HCT116 (cell line): ENCODE results near the gene PLCXD3. TPM values are rescaled to one million over a fixed set of nuclear protein-coding genes. Genes with fewer than 3 reads are reported as not detected.

Source experiments
- ATAC-seq: fragments of 200-7000 bp; cut with Tn5 transposase; 2 replicates; pipeline ENCODE4 v1.9.1; 2020; ENCODE audit warnings: mild to moderate bottlenecking, moderate library complexity
- BruUV-seq: library from RNA; stranded (reverse); fragments of 400-500 nt; replicated peaks from 2 replicates; lab custom pipeline; 2021; lab: Mats Ljungman, UMichigan
- CTCF ChIA-PET: fragments of 300-600 bp; sonication (Branson Sonifier 250); formaldehyde crosslinking; loops from one replicate; lab custom pipeline; 2021; ENCODE audit warnings: antibody characterized with exemption; lab: Charles Lee
- POLR2A ChIA-PET: fragments of 300-600, 350-600 bp; sonication (Branson Sonifier 250); formaldehyde crosslinking; loops from one replicate; lab custom pipeline; 2021; ENCODE audit warnings: antibody characterized with exemption; lab: Charles Lee
- RAD21 ChIA-PET, 2 experiments: fragments of 300-600 bp; sonication (Branson Sonifier 250); formaldehyde crosslinking; loops; one replicate each; lab custom pipeline; 2023; ENCODE audit warnings: low total read pairs in 2 of 2; ENCODE audit not compliant: uncharacterized antibody in 2 of 2, unreplicated experiment in 2 of 2, low non-redundant PET in 1 of 2; lab: Charles Lee
- DNase-seq: peaks from one replicate; pipeline ENCODE4 v3.0.0-alpha.2; 2010; ENCODE audit warnings: low read depth, low spot score
- H2AFZ ChIP-seq: fragments of 200-600 bp; shearing (Covaris generic), sonication (generic); 2 replicates; pipeline ENCODE4 v1.6.1; 2017; ENCODE audit warnings: low read depth, mixed run types, mixed read lengths, antibody characterized with exemption, low read length; ENCODE audit not compliant: poor library complexity, severe bottlenecking
- H3K27ac ChIP-seq: 2 replicates; pipeline ENCODE4 v1.5.1; 2012; ENCODE audit warnings: low read depth, low read length
- H3K27me3 ChIP-seq: fragments of 200-600 bp; sonication (generic); 2 replicates; pipeline ENCODE4 v1.6.1; 2016; ENCODE audit warnings: mixed run types, low read length, mixed read lengths; ENCODE audit not compliant: insufficient read depth
- H3K36me3 ChIP-seq, 2 experiments: fragments of 200-500 bp in 1 of 2; fragments of 200-600 bp in 1 of 2; sonication (Bioruptor generic) in 1 of 2; sonication (generic) in 1 of 2; 2 replicates each; pipeline versions ENCODE4 v1.5.1 to v1.6.1; 2014 to 2016; ENCODE audit warnings: low read length in 2 of 2, inconsistent platforms in 1 of 2, mixed read lengths in 1 of 2, mixed run types in 1 of 2; ENCODE audit not compliant: insufficient read depth in 2 of 2, control insufficient read depth in 1 of 2
- H3K4me1 ChIP-seq, 2 experiments: fragments of 200-600 bp in 1 of 2; sonication (generic) in 1 of 2; 2 replicates each; pipeline versions ENCODE4 v1.5.1 to v1.6.1; 2012 to 2017; ENCODE audit warnings: low read length in 2 of 2, inconsistent platforms in 1 of 2, mild to moderate bottlenecking in 1 of 2, mixed read lengths in 1 of 2, mixed run types in 1 of 2, moderate library complexity in 1 of 2; ENCODE audit not compliant: insufficient read depth in 2 of 2, control insufficient read depth in 1 of 2
- H3K4me2 ChIP-seq: fragments of 200-600 bp; sonication (generic); 2 replicates; pipeline ENCODE4 v1.6.1; 2017; ENCODE audit warnings: mixed run types, low read length, mixed read lengths
- H3K4me3 ChIP-seq, 2 experiments: fragments of 200-600 bp in 1 of 2; sonication (generic) in 1 of 2; replicated peaks in 1 of 2; 2 replicates each; pipeline ENCODE4 v1.5.1; 2011 to 2016; ENCODE audit warnings: low read length in 2 of 2, control low read depth in 1 of 2, low read depth in 1 of 2, mild to moderate bottlenecking in 1 of 2, mixed read lengths in 1 of 2, mixed run types in 1 of 2
- H3K79me2 ChIP-seq: fragments of 200-600 bp; sonication (generic); 2 replicates; pipeline ENCODE4 v1.6.1; 2017; ENCODE audit warnings: mild to moderate bottlenecking, mixed run types, low read length, moderate library complexity, mixed read lengths; ENCODE audit not compliant: insufficient read depth
- H3K9ac ChIP-seq: fragments of 200-600 bp; sonication (generic); 2 replicates; pipeline ENCODE4 v1.6.1; 2016; ENCODE audit warnings: low read length, mixed read lengths
- H3K9me2 ChIP-seq: fragments of 200-600 bp; sonication (generic), shearing (Covaris generic); 2 replicates; pipeline ENCODE4 v1.6.1; 2017; ENCODE audit warnings: mixed run types, mild to moderate bottlenecking, moderate library complexity; ENCODE audit not compliant: insufficient read depth
- H3K9me3 ChIP-seq, 2 experiments: fragments of 200-500 bp in 1 of 2; fragments of 200-600 bp in 1 of 2; sonication (Bioruptor generic) in 1 of 2; sonication (generic) in 1 of 2; 2 replicates each; pipeline ENCODE4 v1.6.1; 2014 to 2017; ENCODE audit warnings: low read length in 2 of 2, mixed read lengths in 2 of 2, inconsistent platforms in 1 of 2, low read depth in 1 of 2, mild to moderate bottlenecking in 1 of 2, mixed run types in 1 of 2, moderate library complexity in 1 of 2; ENCODE audit not compliant: control insufficient read depth in 1 of 2, insufficient read depth in 1 of 2
- H4K20me1 ChIP-seq: fragments of 200-600 bp; sonication (generic), shearing (Covaris generic); 2 replicates; pipeline ENCODE4 v1.6.1; 2017; ENCODE audit warnings: mixed run types, mild to moderate bottlenecking, moderate library complexity; ENCODE audit not compliant: insufficient read depth
- ELF1 ChIP-seq: IDR thresholded peaks from 2 replicates; pipeline ENCODE4 v1.6.1; 2012; ENCODE audit warnings: low read depth, borderline replicate concordance
- JUND ChIP-seq: IDR thresholded peaks from 2 replicates; pipeline ENCODE4 v1.6.1; 2012
- POLR2AphosphoS5 ChIP-seq: IDR thresholded peaks from 2 replicates; pipeline ENCODE4 v1.6.1; 2011; ENCODE audit warnings: mild to moderate bottlenecking, low read depth, low read length, moderate library complexity
- SP1 ChIP-seq: IDR thresholded peaks from 2 replicates; pipeline ENCODE4 v1.6.1; 2012; ENCODE audit warnings: low read depth
- ZNF274 ChIP-seq: fragments of 200-500 bp; sonication (Bioruptor generic); IDR thresholded peaks from 2 replicates; pipeline ENCODE4 v1.6.1; 2014; ENCODE audit warnings: mild to moderate bottlenecking, low read depth, low read length, inconsistent platforms
- intact Hi-C: fragments of 100-400 bp; cut with micrococcal nuclease; formaldehyde crosslinking; loops from 2 replicates; pipeline ENCODE4 v1.10.0; 2022
- total RNA-seq: library from RNA; stranded (reverse); gene quantifications from one replicate; pipeline ENCODE4 v1.2.1, GENCODE V29; 2021; ENCODE audit not compliant: unreplicated experiment
- TF ChIP-seq, protein P1 (sequence below), 3 experiments: fragments of 200-600 bp in 1 of 3; sonication (generic) in 1 of 3; IDR thresholded peaks in 2 of 3; conservative IDR thresholded peaks in 1 of 3; 2 replicates each; pipeline ENCODE4 v1.5.1; 2012 to 2017; ENCODE audit warnings: low read depth in 2 of 3, low read length in 2 of 3, antibody characterized with exemption in 1 of 3, borderline replicate concordance in 1 of 3, control low read depth in 1 of 3, mild to moderate bottlenecking in 1 of 3, mixed read lengths in 1 of 3, mixed run types in 1 of 3, moderate library complexity in 1 of 3; ENCODE audit not compliant: insufficient read depth in 1 of 3
- TF ChIP-seq, protein P2 (sequence below): IDR thresholded peaks from 2 replicates; pipeline ENCODE4 v1.6.1; 2012

Gene PLCXD3
- total RNA-seq, 1 experiment from 2014 or later: not detected

DNA sequence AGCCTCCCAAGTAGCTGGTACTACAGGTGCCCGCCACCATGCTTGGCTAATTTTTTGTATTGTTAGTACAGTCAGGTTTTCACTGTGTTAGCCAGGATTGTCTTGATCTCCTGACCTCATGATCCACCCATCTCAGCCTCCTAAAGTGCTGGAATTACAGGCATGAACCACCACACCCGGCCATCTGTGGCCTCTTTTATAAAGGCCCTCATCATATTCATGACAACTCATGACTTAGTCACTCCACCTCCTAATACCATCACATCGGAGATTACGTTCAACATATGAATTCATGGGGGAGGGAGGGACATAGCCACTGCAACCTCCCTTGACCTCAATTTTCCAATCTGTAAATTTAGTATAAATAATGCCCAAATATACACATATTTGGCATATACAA, 27.2 kb upstream of the PLCXD3 start:
- DNase-seq: no peak
- H4K20me1 ChIP-seq: no peaks in the 10 kb centered on the region; the same call in 1 of the 2 replicates
- no peaks in the 10 kb centered on the region for H3K4me1 ChIP-seq
- no peak overlapping the region for H3K9ac ChIP-seq
- intact Hi-C loops: no loop called here
- H3K27ac ChIP-seq: no peak overlapping the region
- H3K4me2 ChIP-seq: no peak overlapping the region
- no peaks in the 10 kb centered on the region for H3K9me3 ChIP-seq
- no peaks in the 10 kb centered on the region for H3K9me2 ChIP-seq
- TF ChIP-seq JUND (no peak), ELF1 (no peak)
- ChIA-PET RAD21 (no interaction called here), POLR2A (no interaction called here), CTCF (no interaction called here)
- no TSS peak for BruUV-seq
- no peak overlapping the region for H2AFZ ChIP-seq
- no peaks in the 10 kb centered on the region for H3K79me2 ChIP-seq
- no peaks in the 10 kb centered on the region for H3K36me3 ChIP-seq
- ATAC-seq: no peak
- H3K27me3 ChIP-seq: no peaks in the 10 kb centered on the region
- no peak overlapping the region for H3K4me3 ChIP-seq

DNA sequence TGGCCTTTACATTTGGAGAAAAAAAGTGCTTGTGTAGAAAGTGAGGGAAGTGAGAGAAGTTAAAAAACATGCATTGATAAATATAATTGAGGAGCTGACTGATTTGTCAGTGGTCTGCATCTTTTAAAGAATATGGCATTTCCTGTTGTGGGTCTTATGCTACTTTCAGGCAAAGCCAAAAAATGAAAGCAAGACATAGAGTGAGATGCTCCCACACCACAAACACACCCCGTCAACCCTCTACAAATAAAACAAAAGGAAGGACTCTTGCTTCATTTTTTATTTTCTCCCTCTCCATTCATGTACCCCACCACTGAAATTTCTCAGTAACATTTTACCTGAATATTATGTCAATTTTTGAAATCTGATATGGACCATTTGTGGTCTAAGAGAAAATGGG, 22.1 kb upstream of the PLCXD3 start:
- Histone ChIP-seq H2AFZ (no peak overlapping the region), H3K4me3 (no peak overlapping the region), H3K4me1 (peaks cover 0 to 3% of the 10 kb centered on the region in 2 experiments; a peak in 2 of 4 replicates), H3K4me2 (no peak overlapping the region), H4K20me1 (no peaks in the 10 kb centered on the region; the same call in 1 of the 2 replicates), H3K27ac (no peak overlapping the region), H3K27me3 (no peaks in the 10 kb centered on the region), H3K9ac (no peak overlapping the region), H3K9me2 (no peaks in the 10 kb centered on the region), H3K79me2 (no peaks in the 10 kb centered on the region), H3K36me3 (no peaks in the 10 kb centered on the region), H3K9me3 (no peaks in the 10 kb centered on the region)
- RAD21 ChIA-PET: no interaction called here
- CTCF ChIA-PET: interaction anchor here (1.9 kb wide), 1 partner anchor 8 kb away, joined by 4 read pairs; no protein-coding TSS in a partner anchor
- POLR2A ChIA-PET: no interaction called here
- DNase-seq (no peak), ATAC-seq (no peak)
- TF ChIP-seq POLR2AphosphoS5 (no peak), ZNF274 (no peak), SP1 (no peak)
- TF ChIP-seq, protein P1, sequence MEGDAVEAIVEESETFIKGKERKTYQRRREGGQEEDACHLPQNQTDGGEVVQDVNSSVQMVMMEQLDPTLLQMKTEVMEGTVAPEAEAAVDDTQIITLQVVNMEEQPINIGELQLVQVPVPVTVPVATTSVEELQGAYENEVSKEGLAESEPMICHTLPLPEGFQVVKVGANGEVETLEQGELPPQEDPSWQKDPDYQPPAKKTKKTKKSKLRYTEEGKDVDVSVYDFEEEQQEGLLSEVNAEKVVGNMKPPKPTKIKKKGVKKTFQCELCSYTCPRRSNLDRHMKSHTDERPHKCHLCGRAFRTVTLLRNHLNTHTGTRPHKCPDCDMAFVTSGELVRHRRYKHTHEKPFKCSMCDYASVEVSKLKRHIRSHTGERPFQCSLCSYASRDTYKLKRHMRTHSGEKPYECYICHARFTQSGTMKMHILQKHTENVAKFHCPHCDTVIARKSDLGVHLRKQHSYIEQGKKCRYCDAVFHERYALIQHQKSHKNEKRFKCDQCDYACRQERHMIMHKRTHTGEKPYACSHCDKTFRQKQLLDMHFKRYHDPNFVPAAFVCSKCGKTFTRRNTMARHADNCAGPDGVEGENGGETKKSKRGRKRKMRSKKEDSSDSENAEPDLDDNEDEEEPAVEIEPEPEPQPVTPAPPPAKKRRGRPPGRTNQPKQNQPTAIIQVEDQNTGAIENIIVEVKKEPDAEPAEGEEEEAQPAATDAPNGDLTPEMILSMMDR (IDR thresholded peaks at IDR 0.05 in 2 of 3, conservative IDR thresholded peaks at IDR 0.05 in 1 of 3; ENCODE audit: borderline replicate concordance in 1 of 3, insufficient read depth in 1 of 3, low read depth in 2 of 3, low read length in 2 of 3): no peak
- TF ChIP-seq, protein P2, sequence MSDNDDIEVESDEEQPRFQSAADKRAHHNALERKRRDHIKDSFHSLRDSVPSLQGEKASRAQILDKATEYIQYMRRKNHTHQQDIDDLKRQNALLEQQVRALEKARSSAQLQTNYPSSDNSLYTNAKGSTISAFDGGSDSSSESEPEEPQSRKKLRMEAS: no peak
- BruUV-seq: no TSS peak
- intact Hi-C loops: no loop called here
